Iris pigment epithelial cell (primary cell): ENCODE results near the gene LIG3.
"Not testable (repeated sequence)": the region's sequence is repeated elsewhere in the genome, so short reads cannot be mapped to it uniquely, and the experiment has no call there.

Experiments
- DNase-seq: peaks from one replicate; pipeline ENCODE4 v3.0.0-alpha.2; 2011; ENCODE audit warnings: low read depth

LIG3 gene

GRCh38 chr17:35044181-35044580 lies 63.9 kb downstream of the LIG3 start:
- no peak for DNase-seq

GRCh38 chr17:35045458-35045979 lies 65.2 kb downstream of the LIG3 start:
- DNase-seq = not testable (repeated sequence)

- DNase-seq = no peak
These were observed 65.9 kb downstream of the LIG3 start for GRCh38 chr17:35046245-35046644.

- DNase-seq = peak; percentile 89
These were observed 66.5 kb downstream of the LIG3 start for GRCh38 chr17:35046740-35047283.

- no peak for DNase-seq
These were observed 68.5 kb downstream of the LIG3 start for GRCh38 chr17:35048685-35049379.

- DNase-seq = no peak
These were observed 69.9 kb downstream of the LIG3 start for GRCh38 chr17:35050170-35050569.

GRCh38 chr17:35051183-35051578 lies 70.9 kb downstream of the LIG3 start:
- DNase-seq = peak; percentile 47

- DNase-seq = peak; percentile 64
These were observed 71.4 kb downstream of the LIG3 start for GRCh38 chr17:35051579-35052240.

GRCh38 chr17:35052241-35052610 lies 71.9 kb downstream of the LIG3 start:
- peak; percentile 73 for DNase-seq

- DNase-seq = peak; percentile 12
These were observed 72.5 kb downstream of the LIG3 start for GRCh38 chr17:35052780-35053179.

GRCh38 chr17:35053204-35053603 lies 72.9 kb downstream of the LIG3 start:
- DNase-seq = no peak

- peak; percentile 14 for DNase-seq
These were observed 75.7 kb downstream of the LIG3 start for GRCh38 chr17:35056013-35056412.

GRCh38 chr17:35057332-35057915 lies 77.1 kb downstream of the LIG3 start:
- DNase-seq = no peak
